Measurements from ENCODE around the gene RCAN1.

- TF ChIP-seq CTCF (IDR thresholded peaks at IDR 0.05; ENCODE audit: insufficient read depth, low read depth, low read length) (no peak), EZH2 (IDR thresholded peaks at IDR 0.05; ENCODE audit: insufficient read depth, low read length) (no peak)
These were observed 81.0 kb downstream of the RCAN1 start for GRCh38 chr21:34533938-34534337.
